Esophagus muscularis mucosa (tissue), 4 donors: ENCODE measurements around the gene FBXO36. TPM values are rescaled to one million over a fixed set of nuclear protein-coding genes. Genes with fewer than 3 reads are reported as not detected.

ENCODE experiments used
- DNase-seq: peaks from one replicate; pipeline ENCODE4 v3.0.0-alpha.2; 2017; ENCODE audit errors: extremely low spot score
- H3K27ac ChIP-seq, 4 donors: fragments of 200-600 bp; sonication (generic); replicated peaks in 1 of 4; 1 replicate in 3 of 4; 2 replicates in 1 of 4; pipeline ENCODE4 v1.5.1; 2016 to 2019; ENCODE audit warnings: mild to moderate bottlenecking in 1 of 4
- H3K27me3 ChIP-seq, 4 donors: fragments of 200-600 bp; sonication (generic); one replicate each; pipeline versions ENCODE4 v1.5.1 to v1.6.0; 2016 to 2019
- H3K36me3 ChIP-seq, 4 donors: fragments of 200-600 bp; sonication (generic); one replicate each; pipeline ENCODE4 v1.5.1; 2016 to 2019
- H3K4me1 ChIP-seq, 4 donors: fragments of 200-600 bp; sonication (generic); one replicate each; pipeline ENCODE4 v1.5.1; 2016 to 2019
- H3K4me3 ChIP-seq, 4 donors: fragments of 200-600 bp; sonication (generic); 1 replicate in 2 of 4; 2 replicates in 2 of 4; pipeline ENCODE4 v1.5.1; 2016 to 2019; ENCODE audit warnings: mild to moderate bottlenecking in 4 of 4, moderate library complexity in 1 of 4
- H3K9me3 ChIP-seq, 4 donors: fragments of 200-600 bp; sonication (generic); 1 replicate in 3 of 4; 2 replicates in 1 of 4; pipeline ENCODE4 v1.5.1; 2016 to 2019
- EP300 ChIP-seq: sonication (generic); formaldehyde crosslinking; IDR thresholded peaks from one replicate; pipeline ENCODE4 v1.6.1; 2017; ENCODE audit warnings: antibody characterized with exemption
- POLR2A ChIP-seq: fragments of 450-650 bp; IDR thresholded peaks from one replicate; pipeline ENCODE4 v1.6.1; 2017; ENCODE audit warnings: antibody characterized with exemption, moderate library complexity, mild to moderate bottlenecking, low read depth
- POLR2AphosphoS5 ChIP-seq, 2 donors: sonication (generic); formaldehyde crosslinking; IDR thresholded peaks; one replicate each; pipeline ENCODE4 v1.6.1; 2017; ENCODE audit warnings: antibody characterized with exemption in 2 of 2
- WGBS: methylation state at CpG from one replicate; pipeline ENCODE4 v1.1.5; 2018; 5-methylcytosine and 5-hydroxymethylcytosine counted together
- intact Hi-C: fragments of 100-400 bp; cut with DNase I; formaldehyde crosslinking; loops from one replicate; pipeline ENCODE4 v1.15.1; 2023
- total RNA-seq, 4 donors: library from RNA; depleted of rRNA; stranded (reverse); fragments of >200 nt; gene quantifications; one replicate each; pipeline versions ENCODE4 v1.1.0 to v1.2.1, GENCODE V29; 2016
- TF ChIP-seq, protein P1 (sequence below), 3 experiments: fragments of 200-600 bp in 2 of 3; fragments of 450-650 bp in 1 of 3; sonication (generic) in 2 of 3; IDR thresholded peaks; one replicate each; pipeline ENCODE4 v1.5.1; 2017 to 2019; ENCODE audit warnings: antibody characterized with exemption in 3 of 3, mild to moderate bottlenecking in 2 of 3, moderate library complexity in 1 of 3

The FBXO36 gene
- total RNA-seq = 1 to 10 TPM; 1.6 to 2.8 (median 2.6) TPM

GRCh38 chr2:229922449-229923386, at the start of gene FBXO36:
FBXO36 (plus strand) TSS chr2:229922503; CDS start chr2:229922514, 11 bp downstream.
- Histone ChIP-seq H3K36me3 (peaks cover 0 to 2% (median under 1%) of the 10 kb centered on the region in 4 donors), H3K9me3 (no peaks in the 10 kb centered on the region), H3K27ac (peak within 1 kb of the TSS; percentile 97 to 100 (median 99)), H3K4me3 (peak within 1 kb of the TSS; percentile 84 to 96 (median 90)), H3K27me3 (no peaks in the 10 kb centered on the region), H3K4me1 (peaks cover 27 to 42% (median 39%) of the 10 kb centered on the region in 4 donors)
- 3% methylated on average over 28 of the region's 61 CpGs for WGBS
- no peak for DNase-seq
- intact Hi-C loops = loop anchor here (5.0 kb wide), 1 partner anchor 60 kb away; no protein-coding TSS in a partner anchor
- TF ChIP-seq EP300 (no peak), POLR2A (no peak), POLR2AphosphoS5 (IDR thresholded peaks at IDR 0.05) (no peak)
- TF ChIP-seq, protein P1, sequence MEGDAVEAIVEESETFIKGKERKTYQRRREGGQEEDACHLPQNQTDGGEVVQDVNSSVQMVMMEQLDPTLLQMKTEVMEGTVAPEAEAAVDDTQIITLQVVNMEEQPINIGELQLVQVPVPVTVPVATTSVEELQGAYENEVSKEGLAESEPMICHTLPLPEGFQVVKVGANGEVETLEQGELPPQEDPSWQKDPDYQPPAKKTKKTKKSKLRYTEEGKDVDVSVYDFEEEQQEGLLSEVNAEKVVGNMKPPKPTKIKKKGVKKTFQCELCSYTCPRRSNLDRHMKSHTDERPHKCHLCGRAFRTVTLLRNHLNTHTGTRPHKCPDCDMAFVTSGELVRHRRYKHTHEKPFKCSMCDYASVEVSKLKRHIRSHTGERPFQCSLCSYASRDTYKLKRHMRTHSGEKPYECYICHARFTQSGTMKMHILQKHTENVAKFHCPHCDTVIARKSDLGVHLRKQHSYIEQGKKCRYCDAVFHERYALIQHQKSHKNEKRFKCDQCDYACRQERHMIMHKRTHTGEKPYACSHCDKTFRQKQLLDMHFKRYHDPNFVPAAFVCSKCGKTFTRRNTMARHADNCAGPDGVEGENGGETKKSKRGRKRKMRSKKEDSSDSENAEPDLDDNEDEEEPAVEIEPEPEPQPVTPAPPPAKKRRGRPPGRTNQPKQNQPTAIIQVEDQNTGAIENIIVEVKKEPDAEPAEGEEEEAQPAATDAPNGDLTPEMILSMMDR (IDR thresholded peaks at IDR 0.05) = no peak

GRCh38 chr2:229873123-229873581, 49.2 kb upstream of the FBXO36 start:
- no peak for DNase-seq
- Histone ChIP-seq H3K4me3 (no peak overlapping the region), H3K27me3 (no peaks in the 10 kb centered on the region), H3K36me3 (peaks cover 3 to 30% (median 17%) of the 10 kb centered on the region in 4 donors), H3K9me3 (no peaks in the 10 kb centered on the region), H3K4me1 (peaks cover 12 to 43% (median 24%) of the 10 kb centered on the region in 4 donors), H3K27ac (no peak overlapping the region)
- WGBS = 67% methylated on average over 1 of the region's 1 CpG
- intact Hi-C loops = no loop called here
- TF ChIP-seq POLR2A = no peak
- TF ChIP-seq EP300 = no peak

- WGBS = 85% methylated on average over 4 of the region's 4 CpGs
Observed at GRCh38 chr2:229874647-229875046, 47.7 kb upstream of the FBXO36 start.

GRCh38 chr2:229875549-229875948, 46.8 kb upstream of the FBXO36 start:
- peaks cover 12 to 38% (median 20%) of the 10 kb centered on the region in 4 donors for H3K4me1 ChIP-seq
- H3K9me3 ChIP-seq = no peaks in the 10 kb centered on the region
- no peak overlapping the region for H3K4me3 ChIP-seq
- no peak for DNase-seq
- H3K27me3 ChIP-seq = no peaks in the 10 kb centered on the region
- H3K27ac ChIP-seq = no peak overlapping the region
- peaks cover 11 to 52% (median 35%) of the 10 kb centered on the region in 4 donors for H3K36me3 ChIP-seq
- intact Hi-C loops = no loop called here
- TF ChIP-seq, protein P1 (IDR thresholded peaks at IDR 0.05) = no peak
- TF ChIP-seq POLR2A = no peak
- TF ChIP-seq EP300 = no peak
- TF ChIP-seq POLR2AphosphoS5 (IDR thresholded peaks at IDR 0.05) = no peak
- 87% methylated on average over 2 of the region's 2 CpGs for WGBS

More at GRCh38 chr2:229874647-229875046, 47.7 kb upstream of the FBXO36 start:
- TF ChIP-seq POLR2A (no peak), EP300 (no peak), POLR2AphosphoS5 (IDR thresholded peaks at IDR 0.05) (no peak)
- TF ChIP-seq, protein P1 (IDR thresholded peaks at IDR 0.05) = no peak
- H3K27me3 ChIP-seq = no peaks in the 10 kb centered on the region
- H3K4me3 ChIP-seq = no peak overlapping the region
- peaks cover 12 to 34% (median 19%) of the 10 kb centered on the region in 4 donors for H3K4me1 ChIP-seq
- no peak overlapping the region for H3K27ac ChIP-seq
- no peak for DNase-seq
- no peaks in the 10 kb centered on the region for H3K9me3 ChIP-seq
- intact Hi-C loops = no loop called here
- peaks cover 11 to 45% (median 30%) of the 10 kb centered on the region in 4 donors for H3K36me3 ChIP-seq
